DMS153 (cell line): Measurements from ENCODE around the gene GPER1.

Experiments
- DNase-seq: peaks from one replicate; lab custom pipeline; 2025; lab: John Stamatoyannopoulos, UW

Gene GPER1

GRCh38 chr7:1053816-1054370 lies 34.0 kb upstream of the GPER1 start:
- no peak for DNase-seq

DNA sequence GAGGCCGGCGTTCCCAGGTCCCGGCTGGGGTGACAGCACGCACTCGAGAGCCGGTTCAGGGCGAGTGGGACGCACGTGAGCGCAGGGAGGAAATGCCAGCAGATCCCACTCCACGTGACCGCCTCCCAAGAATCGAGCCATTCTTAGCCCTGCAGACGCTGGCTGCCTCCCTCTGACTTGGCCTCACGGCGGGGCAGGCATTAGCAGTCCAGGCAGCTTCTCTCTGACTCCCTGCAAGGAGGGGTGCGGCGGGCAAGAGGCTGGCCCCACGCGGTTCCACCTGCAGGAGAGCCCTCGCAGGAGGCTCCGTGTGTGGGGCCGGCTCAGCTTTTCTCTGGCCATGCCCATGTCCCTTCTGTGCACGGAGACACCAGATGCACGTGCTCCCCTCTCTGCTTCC lies 33.5 kb upstream of the GPER1 start:
- no peak for DNase-seq

GRCh38 chr7:1054861-1055450 lies 33.0 kb upstream of the GPER1 start:
- DNase-seq = peak; percentile 78

DNA sequence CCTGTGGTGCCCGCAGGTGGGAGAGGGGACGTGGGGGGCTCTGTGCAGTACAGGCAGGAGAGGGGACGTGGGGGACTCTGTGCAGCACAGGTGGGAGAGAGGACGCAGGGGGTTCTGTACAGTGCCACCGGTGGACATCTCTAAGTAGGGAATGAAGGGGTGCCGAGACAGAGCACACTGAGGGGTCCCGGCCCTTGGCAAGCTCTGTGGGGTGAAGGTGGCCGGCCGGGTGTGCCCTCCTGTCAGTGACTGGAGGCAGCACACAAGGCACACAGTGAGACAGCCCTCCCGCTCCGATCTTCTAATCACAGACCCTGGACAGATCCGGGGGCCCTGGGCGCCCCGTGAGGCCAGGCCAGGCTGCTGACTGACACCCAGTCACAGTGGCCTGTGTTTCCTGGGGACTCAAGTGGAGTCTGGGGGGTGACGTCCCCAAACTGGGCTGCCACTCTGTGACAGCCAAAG lies 32.4 kb upstream of the GPER1 start:
- DNase-seq = no peak

DNA sequence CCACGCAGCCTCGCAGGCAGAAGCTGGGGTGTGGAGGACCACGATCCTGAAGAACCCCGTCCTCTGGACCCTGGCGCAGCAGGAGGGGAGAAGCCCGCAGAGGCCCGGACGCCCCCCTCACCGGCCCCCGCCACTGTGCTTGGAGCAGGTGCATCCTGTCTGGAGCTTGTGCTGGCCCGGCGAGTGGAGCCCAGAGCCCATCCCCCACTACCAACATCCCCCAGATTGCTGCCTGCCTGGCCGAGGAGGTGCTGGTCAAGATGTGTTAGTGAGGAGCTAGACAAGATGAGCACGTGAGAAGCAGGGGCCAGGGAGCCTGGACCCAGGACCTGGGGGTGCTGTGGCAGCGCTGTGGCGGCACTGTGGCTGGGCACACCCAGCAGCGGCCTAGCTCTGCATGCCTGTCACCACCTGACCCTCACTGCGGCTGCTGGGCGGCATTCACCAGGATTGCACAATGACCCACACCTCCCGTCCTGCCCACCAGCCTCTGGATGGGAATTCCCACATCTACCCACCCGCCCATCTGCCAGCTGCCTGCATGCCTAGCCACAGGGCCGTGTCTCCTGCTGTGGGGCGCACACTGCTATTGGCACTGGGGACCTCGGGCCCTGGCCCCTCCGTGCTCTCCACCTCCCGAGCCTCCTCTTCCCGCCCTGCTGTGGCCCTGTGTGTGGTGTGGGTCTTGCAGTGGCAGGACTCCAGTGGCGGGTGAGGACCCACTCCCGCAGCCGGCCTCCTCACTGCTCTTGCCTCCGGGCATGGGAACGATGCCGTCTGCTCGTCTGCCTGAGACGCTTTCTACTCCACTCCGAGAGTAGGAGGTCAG lies 31.7 kb upstream of the GPER1 start:
- peak; percentile 13 for DNase-seq

DNA sequence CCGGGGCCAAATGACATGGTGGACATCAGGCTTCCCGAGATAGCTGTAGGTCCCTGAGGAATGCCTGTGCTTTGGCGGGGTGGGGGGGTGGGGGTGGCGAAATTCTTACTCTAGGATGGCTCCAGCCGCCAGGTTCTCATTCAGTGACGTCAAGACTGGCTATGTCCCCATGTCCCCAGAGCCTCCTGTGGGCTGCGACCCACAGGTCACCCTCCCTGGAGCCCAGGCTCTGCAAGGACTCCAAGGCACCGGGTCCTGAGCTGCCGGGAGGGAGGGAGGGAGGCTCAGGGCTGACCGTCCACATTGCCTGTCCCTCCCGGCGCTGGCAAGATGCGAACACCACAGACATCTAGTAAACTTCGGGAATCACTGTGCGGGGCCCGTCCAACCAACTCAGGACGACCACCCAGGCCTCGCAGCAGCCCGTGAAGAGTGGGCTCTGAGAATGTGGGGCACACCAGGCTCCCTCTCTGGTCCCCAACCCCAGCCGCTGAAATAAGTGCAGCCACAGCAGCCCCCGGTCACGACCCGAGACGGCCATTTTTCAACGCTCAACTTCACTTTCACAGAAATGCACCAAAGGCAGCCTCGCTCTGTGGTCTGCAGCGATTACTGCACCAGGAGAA lies 31.0 kb upstream of the GPER1 start:
- no peak for DNase-seq

DNA sequence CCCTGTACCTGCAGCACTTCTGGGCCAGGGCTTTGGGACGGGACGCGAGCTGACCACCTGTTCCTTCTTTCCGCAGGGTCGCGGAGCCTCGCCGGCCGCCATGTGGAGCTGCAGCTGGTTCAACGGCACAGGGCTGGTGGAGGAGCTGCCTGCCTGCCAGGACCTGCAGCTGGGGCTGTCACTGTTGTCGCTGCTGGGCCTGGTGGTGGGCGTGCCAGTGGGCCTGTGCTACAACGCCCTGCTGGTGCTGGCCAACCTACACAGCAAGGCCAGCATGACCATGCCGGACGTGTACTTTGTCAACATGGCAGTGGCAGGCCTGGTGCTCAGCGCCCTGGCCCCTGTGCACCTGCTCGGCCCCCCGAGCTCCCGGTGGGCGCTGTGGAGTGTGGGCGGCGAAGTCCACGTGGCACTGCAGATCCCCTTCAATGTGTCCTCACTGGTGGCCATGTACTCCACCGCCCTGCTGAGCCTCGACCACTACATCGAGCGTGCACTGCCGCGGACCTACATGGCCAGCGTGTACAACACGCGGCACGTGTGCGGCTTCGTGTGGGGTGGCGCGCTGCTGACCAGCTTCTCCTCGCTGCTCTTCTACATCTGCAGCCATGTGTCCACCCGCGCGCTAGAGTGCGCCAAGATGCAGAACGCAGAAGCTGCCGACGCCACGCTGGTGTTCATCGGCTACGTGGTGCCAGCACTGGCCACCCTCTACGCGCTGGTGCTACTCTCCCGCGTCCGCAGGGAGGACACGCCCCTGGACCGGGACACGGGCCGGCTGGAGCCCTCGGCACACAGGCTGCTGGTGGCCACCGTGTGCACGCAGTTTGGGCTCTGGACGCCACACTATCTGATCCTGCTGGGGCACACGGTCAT lies 30.3 kb upstream of the GPER1 start:
- no peak for DNase-seq

GRCh38 chr7:1058311-1058710 lies 29.6 kb upstream of the GPER1 start:
- DNase-seq = no peak

- DNase-seq = no peak
Measured at GRCh38 chr7:1058821-1059199, 29.1 kb upstream of the GPER1 start.

GRCh38 chr7:1059200-1060091 lies 28.5 kb upstream of the GPER1 start:
- peak; percentile 52 for DNase-seq

GRCh38 chr7:1060315-1061072 lies 27.4 kb upstream of the GPER1 start:
- DNase-seq = no peak

DNA sequence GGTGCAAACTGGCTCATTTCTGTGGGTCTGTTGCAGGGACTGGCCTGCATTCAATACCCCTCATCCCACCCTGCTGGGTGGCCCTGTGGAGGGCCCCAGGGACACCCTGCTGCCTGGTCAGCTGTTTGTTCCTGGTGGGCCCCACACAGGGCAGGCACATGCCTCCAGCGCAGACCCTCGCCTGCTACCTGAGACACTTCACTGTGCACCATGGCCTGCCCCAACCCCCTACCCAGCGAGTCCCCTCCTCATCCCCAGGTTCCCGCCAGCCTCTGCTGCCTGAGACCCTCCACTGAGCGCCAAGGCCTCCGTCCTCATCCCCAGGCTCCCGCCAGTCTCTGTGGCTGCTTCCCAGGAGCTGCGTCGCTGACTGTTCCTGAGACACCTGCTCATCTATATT lies 26.7 kb upstream of the GPER1 start:
- no peak for DNase-seq

DNA sequence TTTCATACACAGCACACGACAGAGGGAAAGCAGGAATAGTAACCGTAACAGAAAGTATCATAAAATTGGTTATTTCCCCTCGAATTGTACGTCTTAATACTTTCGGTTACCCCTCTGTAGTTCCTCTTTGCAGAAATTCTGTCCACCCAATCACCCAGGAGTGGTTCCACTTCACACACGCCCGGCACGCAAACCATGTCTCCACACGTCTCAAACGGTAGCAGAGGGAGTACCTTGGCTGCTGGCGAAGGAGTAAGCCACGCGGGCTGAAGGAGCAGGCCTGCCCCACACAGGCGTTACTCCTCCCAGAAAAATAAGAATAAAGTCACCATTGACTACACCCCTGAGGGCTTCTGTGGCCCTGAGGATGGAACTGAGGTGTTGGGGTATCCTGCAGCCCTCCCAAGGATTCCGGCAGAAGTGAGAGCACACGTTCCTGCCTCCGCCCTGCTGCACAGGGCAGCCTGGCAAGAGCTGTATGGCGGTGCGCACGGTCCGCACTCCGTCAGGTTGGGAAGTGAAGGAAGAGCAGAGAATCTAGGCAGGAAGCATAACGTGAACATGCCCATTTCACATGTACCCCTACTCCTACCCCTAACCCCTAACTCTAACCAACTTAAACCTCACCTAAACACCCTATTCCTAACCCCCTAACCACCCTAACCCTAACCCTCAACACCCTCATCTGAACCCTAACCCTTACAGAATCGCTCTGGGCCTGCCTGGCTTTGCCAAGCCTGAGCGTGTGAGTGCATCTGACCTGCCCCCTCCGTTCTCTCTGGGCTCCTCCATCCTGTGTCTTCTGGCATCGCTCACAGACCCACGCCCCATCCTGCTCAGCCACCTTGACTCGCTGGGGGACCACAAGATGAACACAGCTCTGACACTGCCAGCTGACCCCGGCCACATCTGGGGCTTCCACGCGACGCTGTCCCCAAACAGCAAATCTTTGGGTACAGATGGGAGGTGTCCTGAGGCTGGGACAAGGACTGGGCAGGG lies 25.3 kb upstream of the GPER1 start:
- DNase-seq = no peak

GRCh38 chr7:1063361-1063760 lies 24.6 kb upstream of the GPER1 start:
- no peak for DNase-seq

- no peak for DNase-seq
Measured at GRCh38 chr7:1064581-1064980, 23.3 kb upstream of the GPER1 start.

- no peak for DNase-seq
Measured at GRCh38 chr7:1065263-1065584, 22.7 kb upstream of the GPER1 start.

- DNase-seq = peak; percentile 50
Measured at GRCh38 chr7:1065585-1066241, 22.2 kb upstream of the GPER1 start.

GRCh38 chr7:1066242-1066588 lies 21.7 kb upstream of the GPER1 start:
- DNase-seq = no peak

DNA sequence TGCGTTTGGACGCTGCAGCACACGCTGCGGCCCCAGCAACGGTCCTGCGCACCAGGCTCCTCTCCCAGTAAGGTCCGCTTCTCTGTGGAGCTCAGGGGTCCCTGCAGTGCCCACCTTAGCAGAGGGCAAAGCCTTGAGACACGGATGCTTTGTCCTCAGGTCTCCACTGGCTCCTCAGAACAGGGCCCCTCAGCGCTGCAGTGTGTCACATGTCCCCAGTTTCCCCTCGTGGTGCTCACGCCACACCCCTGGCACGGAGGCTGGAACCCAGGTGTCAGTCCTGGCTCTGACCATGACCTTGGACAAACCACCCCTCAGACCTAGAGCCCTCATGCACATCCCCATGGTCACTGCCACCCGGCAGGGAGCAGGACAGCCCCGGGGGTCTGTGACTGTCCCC lies 19.9 kb upstream of the GPER1 start:
- DNase-seq = no peak
